Umbilical cord (tissue), 2 donors: ENCODE results near the gene VASH1. TPM values are rescaled to one million over a fixed set of nuclear protein-coding genes. Genes with fewer than 3 reads are reported as not detected.
"Not testable (repeated sequence)": the region's sequence is repeated elsewhere in the genome, so short reads cannot be mapped to it uniquely, and the experiment has no call there.

Source experiments
- DNase-seq: peaks from one replicate; pipeline ENCODE4 v3.0.0-alpha.2; 2015; ENCODE audit warnings: low spot score
- total RNA-seq: library from RNA; depleted of rRNA; stranded (reverse); fragments of >200 nt; gene quantifications from one replicate; pipeline ENCODE4 v1.2.3, GENCODE V29; 2014; ENCODE audit warnings: low replicate concordance; ENCODE audit not compliant: insufficient read depth

VASH1 gene
- 17.3 TPM for total RNA-seq

DNA sequence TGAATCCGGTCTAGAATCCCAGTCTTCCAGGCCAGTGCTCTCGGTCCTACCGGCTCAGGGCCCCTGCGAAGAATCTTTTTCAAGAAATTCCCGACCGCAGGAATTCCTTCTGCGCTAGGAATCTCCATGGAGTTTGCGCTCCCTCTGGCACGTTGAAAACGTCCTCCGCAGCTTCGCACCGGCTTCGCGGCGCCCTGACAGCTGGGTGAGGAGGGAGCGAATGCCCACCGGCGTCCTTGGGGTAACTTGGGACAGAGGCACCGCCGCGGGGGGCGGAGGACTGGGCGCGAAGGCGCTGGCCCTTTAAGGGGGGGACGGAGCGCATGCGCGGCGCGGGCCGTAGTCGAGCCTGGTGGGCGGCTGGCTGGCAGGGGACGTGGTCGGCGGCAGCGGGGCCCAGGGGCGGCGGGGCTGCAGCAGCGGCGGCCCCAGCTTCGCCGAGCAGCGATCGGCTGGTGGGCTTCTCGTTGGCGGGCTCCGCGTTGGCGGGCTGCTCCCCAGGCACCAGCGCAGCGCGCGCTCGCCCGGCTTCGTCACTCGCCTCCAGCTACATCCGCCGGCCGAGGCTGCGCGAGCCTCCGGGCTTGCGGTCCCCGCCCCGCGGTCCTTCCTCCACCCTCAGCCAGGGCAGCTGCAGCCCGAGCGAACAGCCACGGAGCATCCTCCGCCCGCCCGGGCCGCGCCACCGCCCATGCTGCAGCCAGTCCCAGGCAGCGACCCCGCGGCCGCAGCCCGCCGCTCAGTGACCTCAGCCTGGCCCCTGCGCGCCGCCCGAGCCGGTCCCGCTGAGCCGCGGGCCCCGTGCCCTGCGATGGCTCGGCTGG, at the start of gene VASH1:
VASH1 (plus strand) TSS at position 333 of the 824 bp plus-strand sequence. CDS start 1,354 bp downstream, outside the sequence.
- peak; percentile 69 for DNase-seq

DNA sequence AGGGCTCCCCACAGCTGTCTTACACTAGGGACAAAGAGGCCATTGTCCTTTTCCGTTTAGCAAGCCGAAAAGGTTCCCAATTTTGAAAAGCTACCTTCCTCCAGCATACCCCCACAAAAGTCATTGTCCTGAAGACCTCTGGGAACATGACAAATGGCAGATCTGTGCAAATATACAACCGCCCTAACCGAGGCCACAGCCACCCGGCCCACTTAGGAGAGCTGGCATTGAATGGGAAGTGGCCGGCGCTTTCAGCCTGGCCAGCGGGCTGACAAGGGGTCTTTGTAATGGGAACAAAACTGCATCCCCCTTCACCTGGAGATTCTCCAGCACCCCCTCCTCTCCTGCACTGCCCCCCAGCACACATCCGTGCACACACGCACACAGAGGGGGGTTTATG, 48.1 kb upstream of the VASH1 start:
- no peak for DNase-seq

GRCh38 chr14:76714470-76714869, 46.8 kb upstream of the VASH1 start:
- DNase-seq = no peak

DNA sequence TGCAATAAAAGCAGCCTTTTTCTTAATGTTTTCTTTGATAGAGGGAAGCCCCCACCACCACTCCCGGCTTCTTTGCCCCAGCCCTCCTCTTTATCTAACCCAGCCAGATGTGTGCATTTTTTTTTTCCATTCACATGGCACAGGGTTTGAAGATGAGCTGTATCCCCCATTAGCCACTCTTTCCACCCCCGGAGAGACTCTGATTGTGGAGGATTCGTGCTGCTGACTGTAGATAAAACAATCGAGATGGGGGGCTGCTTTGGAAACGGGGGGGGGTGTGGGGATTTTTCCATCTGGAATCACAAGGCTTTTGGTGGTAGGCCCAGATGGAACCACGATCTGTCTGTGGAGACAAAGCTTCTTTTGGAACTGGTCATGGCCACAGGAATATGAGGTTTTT, 46.2 kb upstream of the VASH1 start:
- no peak for DNase-seq

DNA sequence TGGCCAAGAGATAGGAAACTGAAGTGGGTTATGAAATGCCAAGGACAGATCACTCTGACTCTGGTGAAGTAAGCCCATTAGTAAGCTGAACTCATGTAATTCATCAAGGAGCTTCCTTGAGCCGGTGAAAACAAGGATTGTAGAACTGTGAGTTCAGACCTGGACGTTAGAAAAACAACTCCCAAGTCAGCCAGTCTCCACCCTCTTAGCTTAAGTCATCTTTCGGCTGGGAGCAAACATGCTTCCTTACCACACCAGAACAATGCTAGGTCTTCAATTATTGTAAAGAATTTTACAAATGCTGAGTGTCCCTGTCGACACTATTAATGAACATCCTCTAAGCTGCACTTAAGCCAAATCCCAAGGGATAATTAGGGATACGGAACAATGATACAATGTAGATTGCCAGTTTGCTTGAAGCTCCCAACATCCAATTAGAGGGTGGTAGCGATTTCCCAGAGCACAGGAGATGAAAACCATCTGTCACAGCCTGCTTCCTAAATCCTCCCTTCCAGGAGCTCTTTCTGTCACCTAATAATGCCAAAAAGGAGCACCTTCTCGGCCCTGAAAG, 45.7 kb upstream of the VASH1 start:
- DNase-seq = no peak

DNA sequence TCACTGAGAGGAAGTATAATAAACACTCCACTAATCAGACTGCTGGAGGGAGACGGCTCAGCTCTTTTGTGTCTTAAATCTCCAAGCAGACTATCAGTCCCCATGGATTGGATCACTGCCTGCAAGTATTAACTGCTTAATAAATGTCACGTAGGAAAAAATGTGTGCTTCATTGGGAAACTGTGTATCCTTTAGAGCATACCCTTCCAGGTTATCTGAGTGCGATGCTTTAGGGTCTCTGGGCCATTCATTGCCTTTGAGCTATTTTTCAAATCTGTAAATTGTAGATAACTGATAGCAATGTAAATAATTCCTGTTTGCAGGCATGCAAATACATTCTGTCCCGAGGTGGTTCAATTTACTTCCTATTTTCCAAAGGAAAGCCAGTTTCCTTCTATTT, 45.0 kb upstream of the VASH1 start:
- DNase-seq = no peak

DNA sequence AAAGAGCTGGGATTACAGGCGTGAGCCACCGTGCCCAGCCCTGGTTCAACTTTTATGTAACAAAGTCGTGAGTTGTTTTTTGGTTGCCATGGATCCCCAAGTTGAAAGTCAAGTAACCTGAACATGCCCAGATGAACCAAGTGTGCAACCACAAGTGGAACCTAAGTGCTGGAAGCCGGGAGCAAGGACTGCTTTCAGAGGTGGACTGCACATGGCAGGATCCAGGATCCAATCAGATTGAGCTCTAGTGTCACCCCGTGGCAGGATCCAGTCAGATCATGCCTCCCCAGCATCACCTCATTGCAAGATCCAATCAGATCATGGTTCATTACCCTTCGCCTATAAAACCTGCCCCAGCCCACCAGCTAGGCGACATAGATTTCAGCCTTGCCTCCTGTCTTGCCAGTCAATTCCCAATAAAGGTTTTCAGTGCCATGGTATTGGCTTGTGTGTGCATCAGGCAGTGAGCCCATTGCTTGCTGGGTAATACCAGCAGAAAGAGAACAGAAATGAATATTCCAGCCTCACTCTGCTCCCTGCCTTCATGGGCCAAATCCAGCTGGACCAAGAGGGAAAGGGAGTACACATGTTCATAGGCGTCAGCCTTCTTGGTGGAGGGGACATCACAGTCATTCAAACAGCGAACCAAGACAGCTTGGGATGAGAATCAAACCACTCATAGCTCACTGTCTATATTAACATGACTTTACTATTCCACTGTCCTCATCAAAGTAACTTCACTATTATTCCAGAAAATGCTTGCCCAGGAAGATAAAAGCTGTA, 43.6 kb upstream of the VASH1 start:
- DNase-seq = no peak

- no peak for DNase-seq
Observed at GRCh38 chr14:76718306-76719040, 42.8 kb upstream of the VASH1 start.

GRCh38 chr14:76719666-76720065, 41.6 kb upstream of the VASH1 start:
- no peak for DNase-seq

DNA sequence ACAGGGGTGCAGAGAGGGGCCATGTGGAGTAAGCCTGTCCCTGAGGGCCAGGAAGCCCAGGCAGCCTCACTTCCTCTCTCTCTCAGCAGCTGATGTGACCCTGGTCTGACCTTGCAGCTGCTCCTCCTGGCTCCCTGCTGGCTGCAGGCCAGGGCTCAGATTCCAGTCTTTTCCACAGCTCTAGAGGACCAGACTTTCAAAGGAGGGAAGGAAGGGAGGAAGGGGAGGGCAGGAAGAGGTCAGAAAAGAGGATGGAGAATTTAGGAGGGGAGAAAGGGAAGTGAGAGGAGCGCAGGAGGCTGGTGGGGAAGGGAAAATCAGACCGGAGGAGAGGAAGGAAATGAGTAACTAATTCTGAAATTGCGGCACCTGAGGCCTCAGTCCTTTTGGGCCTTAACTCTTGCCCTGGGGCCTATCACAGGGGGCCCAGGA, 40.9 kb upstream of the VASH1 start:
- peak; percentile 83 for DNase-seq

DNA sequence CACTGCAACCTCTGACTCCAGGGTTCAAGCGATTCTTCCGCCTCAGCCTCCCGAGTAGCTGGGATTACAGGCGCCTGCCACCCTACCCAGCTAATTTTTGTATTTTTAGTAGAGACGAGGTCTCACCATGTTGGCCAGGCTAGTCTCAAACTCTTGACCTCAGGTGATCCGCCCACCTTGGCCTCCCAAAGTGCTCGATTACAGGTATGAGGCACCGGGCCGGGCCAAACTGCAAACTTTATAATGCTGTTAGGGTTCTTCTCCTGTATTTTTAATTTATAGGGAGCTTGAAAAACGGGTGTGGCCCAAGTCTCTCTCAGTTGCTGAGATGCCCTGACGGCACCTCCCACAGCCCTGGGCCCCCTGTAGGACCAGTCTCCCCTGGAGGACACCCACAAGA, 39.8 kb upstream of the VASH1 start:
- not testable (repeated sequence) for DNase-seq

GRCh38 chr14:76724651-76725550, 36.4 kb upstream of the VASH1 start:
- DNase-seq = no peak

DNA sequence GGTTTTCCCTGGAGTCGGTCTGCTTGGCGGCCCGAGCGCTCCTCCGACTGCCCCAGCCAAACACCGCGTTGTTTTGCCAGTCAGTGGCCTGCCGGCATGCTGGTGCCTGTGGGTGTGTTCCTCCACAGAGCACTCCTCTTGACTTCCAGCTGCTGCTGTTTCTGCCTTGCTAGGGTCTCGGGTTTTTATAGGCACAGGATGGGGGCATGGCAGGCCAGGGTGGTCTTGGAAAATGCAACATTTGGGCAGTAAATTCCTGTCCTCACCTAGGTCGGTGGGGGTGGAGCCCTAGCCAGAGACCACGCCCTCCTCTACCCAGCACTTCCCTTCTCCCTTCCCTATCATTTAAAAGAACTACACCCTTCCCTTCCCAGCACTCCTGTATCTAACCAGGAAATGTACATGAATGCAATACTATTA, 34.7 kb upstream of the VASH1 start:
- no peak for DNase-seq

GRCh38 chr14:76727384-76727783, 33.9 kb upstream of the VASH1 start:
- no peak for DNase-seq

DNA sequence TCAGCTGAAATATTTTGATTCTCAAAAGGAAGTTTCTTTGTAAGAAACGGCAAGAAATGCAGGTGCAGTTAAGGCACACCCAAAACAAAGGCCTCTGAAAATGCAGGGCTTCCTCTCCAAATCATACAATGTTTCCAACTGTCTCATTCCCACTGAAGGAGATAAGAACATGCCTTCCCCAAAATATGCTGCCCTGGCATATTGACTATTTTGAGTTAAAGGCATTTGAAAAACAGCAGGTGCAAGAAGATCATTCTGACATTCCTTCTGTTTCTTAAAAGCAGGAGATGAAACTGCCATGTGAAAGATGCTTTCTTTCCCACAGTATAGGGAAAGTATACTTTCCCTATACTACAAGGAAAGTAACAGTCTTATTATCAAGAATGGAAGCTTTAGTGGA, 33.4 kb upstream of the VASH1 start:
- no peak for DNase-seq

DNA sequence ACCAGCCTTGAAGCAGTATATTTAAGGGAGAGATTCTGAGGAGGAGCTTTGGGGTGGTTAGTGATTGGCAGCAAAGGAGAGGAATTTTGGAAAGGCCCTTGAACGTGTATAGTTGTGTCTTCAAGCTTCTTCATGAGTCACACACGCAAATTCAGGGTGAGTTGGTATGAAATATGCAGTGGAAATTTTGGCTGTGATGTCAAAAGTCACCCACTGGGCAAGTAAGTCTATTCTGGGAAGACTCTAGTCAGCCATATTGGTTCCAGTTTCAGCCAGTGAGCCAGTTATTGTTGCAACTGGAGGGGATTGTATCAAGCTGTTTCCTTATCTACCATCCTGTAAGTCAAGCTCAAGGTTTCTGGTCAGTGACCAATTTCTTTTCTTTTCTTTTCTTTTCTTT, 32.0 kb upstream of the VASH1 start:
- DNase-seq = no peak

DNA sequence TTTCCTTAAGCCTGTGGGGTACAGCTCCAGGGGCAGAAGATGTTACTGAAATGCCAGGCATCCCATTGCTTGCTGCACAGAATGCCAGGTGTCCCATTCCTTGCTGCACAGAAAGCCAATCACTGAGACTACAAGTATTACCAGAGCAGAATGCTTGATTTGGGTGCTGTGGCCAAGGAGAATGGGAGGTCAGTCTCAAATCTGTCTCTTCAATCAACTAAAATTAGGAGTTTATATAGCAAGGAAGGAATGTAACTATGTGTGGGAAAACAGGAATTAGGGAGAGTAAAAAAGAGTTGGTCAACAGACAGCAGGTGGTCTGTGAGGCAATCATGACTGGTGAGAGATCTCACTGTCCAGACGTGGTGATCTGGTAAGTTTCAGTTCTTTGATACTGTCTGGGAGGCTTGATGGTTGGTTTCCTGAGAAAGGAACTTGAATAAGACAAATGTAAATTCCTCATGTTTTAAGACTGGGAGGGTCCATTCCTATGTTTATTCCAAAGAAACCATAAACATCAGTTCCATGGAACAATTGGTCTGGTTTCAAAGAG, 31.2 kb upstream of the VASH1 start:
- DNase-seq = no peak

DNA sequence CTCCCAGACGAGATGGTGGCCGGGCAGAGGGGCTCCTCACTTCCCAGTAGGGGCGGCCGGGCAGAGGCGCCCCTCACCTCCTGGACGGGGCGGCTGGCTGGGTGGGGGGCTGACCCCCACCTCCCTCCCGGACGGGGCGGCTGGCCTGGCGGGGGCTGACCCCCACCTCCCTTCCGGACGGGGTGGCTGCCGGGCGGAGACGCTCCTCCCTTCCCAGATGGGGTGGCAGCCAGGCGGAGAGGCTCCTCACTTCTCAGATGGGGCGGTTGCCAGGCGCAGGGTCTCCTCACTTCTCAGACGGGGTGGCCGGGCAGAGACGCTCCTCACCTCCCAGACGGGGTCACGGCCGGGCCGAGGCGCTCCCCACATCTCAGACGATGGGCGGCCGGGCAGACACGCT, 26.8 kb upstream of the VASH1 start:
- DNase-seq = not testable (repeated sequence)

- no peak for DNase-seq
Observed at GRCh38 chr14:76736514-76736913, 24.8 kb upstream of the VASH1 start.

GRCh38 chr14:76741074-76741473, 20.2 kb upstream of the VASH1 start:
- no peak for DNase-seq
